ENCODE data around the gene ASIC2.

ASIC2 gene

DNA sequence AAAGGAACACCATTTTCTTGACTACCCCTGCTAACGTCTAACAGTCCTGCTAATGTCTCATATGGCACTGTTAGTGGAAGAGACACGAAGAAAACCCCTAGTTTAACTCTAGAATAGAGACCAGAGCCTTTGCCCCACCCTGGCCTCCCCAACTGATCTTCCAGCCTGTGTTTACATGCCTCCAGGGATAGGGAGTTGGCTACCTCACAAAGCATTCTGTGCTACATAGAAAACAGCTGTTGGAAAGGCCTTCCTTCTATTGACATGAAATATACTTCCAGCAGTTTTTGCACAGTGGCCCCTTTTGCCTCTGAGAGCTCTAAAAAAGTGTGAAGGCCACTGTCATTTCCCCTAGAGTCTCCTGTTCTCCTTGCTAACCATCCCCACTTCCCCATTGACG lies 73.1 kb downstream of the ASIC2 start:
- Histone ChIP-seq H3K9me3 (ENCODE audit: insufficient read depth, low read depth, low read length) (no peaks in the 10 kb centered on the region), H3K27ac (ENCODE audit: low read depth, low read length) (no peak overlapping the region), H3K36me3 (ENCODE audit: insufficient read depth, low read length) (no peaks in the 10 kb centered on the region), H3K4me3 (ENCODE audit: low read length) (no peak overlapping the region), H3K27me3 (ENCODE audit: insufficient read depth, low read length) (no peaks in the 10 kb centered on the region), H3K9ac (ENCODE audit: low read depth, low read length) (no peak overlapping the region), H3K4me1 (ENCODE audit: insufficient read depth, low read length) (no peaks in the 10 kb centered on the region)
- 91% methylated on average over 3 of the region's 3 CpGs for WGBS

DNA sequence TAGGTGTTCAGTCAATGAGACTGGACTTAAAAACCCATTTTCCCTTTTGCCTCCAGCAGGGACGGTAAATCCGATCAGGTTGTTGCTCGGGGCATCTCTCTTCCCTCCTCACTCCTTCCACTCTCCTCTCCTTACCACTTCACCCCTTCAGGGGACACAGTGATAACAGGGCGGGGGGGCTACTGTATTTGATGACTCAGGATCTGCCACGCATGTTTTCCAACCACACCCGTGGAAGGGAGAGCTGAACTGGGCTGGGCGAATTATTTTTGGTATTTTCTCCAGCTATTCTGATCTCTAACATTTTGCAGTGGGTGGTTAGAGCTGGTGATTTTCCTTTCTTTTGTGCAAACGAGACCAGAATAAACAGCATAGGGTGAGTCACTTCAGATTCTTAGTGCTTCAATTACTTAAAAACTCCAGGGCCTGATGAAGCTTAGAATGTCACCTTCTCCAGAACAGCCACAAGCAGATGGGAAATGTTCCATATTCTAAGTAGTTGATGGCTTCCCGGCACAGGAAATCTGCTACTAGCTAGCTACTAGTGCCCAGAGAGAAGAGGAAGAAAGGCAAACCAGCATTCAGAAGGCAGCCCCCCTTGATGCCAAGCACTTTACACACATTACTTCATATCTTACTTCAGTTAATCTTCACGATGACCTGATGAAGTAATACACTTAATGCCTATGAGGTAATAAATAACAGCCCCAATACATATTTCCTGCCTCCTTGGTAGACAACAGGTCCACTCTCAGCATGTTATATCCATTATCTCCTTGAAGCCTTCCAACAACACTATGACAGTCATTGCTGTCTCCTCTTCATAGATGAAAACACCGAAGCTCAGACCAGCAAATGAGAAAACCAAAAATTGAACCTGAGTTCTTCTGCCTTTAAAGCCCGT lies 74.1 kb downstream of the ASIC2 start:
- Histone ChIP-seq H3K36me3 (ENCODE audit: insufficient read depth, low read length) (no peaks in the 10 kb centered on the region), H3K27me3 (ENCODE audit: insufficient read depth, low read length) (no peaks in the 10 kb centered on the region), H3K9me3 (ENCODE audit: insufficient read depth, low read depth, low read length) (no peaks in the 10 kb centered on the region), H3K4me3 (ENCODE audit: low read length) (no peak overlapping the region), H3K9ac (ENCODE audit: low read depth, low read length) (no peak overlapping the region), H3K4me1 (ENCODE audit: insufficient read depth, low read length) (no peaks in the 10 kb centered on the region), H3K27ac (ENCODE audit: low read depth, low read length) (no peak overlapping the region)
- 82% methylated on average over 12 of the region's 12 CpGs for WGBS

DNA sequence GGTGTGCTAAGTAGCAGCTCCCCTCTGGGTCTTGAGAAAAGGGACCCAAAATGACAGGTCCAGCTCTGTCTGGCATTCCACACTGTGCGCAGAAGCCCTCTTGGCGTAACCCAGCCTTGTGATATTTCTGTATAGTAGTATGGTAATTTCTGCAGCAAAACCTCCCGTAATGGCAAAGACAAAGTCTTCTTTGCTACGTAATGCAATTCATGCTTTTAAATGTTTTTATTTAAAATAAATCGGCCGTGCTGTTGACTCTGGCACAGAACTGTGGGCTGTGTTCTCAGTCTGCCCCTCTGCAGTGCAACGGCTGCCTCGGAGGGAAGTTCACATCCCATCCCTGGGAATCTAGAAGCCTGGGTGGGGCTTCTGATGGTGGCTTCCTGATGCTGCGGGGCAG lies 75.2 kb downstream of the ASIC2 start:
- Histone ChIP-seq H3K27ac (ENCODE audit: low read depth, low read length) (no peak overlapping the region), H3K36me3 (ENCODE audit: insufficient read depth, low read length) (no peaks in the 10 kb centered on the region), H3K9me3 (ENCODE audit: insufficient read depth, low read depth, low read length) (no peaks in the 10 kb centered on the region), H3K4me1 (ENCODE audit: insufficient read depth, low read length) (no peaks in the 10 kb centered on the region), H3K4me3 (ENCODE audit: low read length) (no peak overlapping the region), H3K9ac (ENCODE audit: low read depth, low read length) (no peak overlapping the region), H3K27me3 (ENCODE audit: insufficient read depth, low read length) (no peaks in the 10 kb centered on the region)
- whole genome bisulfite sequencing, result 88% methylated on average over 9 of the region's 9 CpGs

DNA sequence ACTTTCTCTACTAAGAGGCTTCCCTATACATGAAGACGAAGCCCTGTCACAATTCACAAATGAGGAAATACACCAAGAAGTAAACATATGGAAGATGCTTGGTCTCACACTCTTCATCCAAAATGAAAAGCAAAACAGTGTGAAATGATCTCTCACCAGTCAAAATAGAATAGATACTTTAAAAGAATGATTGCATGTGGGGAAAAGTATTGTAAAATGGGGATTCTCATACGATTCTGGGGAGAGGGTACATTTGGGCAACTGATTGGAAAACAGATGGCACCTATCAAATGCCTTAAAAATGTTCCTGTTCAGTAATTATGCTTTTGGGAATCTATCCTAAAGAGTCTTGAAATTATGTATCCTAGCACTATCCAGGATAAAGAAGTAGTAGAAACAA lies 78.1 kb downstream of the ASIC2 start:
- no peak overlapping the region for H3K4me3 ChIP-seq (ENCODE audit: low read length)

GRCh38 chr17:33210285-33210684 lies 82.8 kb downstream of the ASIC2 start:
- Histone ChIP-seq H3K9ac (ENCODE audit: low read depth, low read length) (no peak overlapping the region), H3K27me3 (ENCODE audit: insufficient read depth, low read length) (no peaks in the 10 kb centered on the region), H3K4me3 (ENCODE audit: low read length) (no peak overlapping the region), H3K4me1 (ENCODE audit: insufficient read depth, low read length) (no peaks in the 10 kb centered on the region), H3K27ac (ENCODE audit: low read depth, low read length) (no peak overlapping the region), H3K9me3 (ENCODE audit: insufficient read depth, low read depth, low read length) (no peaks in the 10 kb centered on the region), H3K36me3 (ENCODE audit: insufficient read depth, low read length) (no peaks in the 10 kb centered on the region)
- 95% methylated on average over 2 of the region's 2 CpGs for WGBS

More for the DNA sequence above, 78.1 kb downstream of the ASIC2 start:
- 88% methylated on average over 2 of the region's 2 CpGs for WGBS
- Histone ChIP-seq H3K9ac (ENCODE audit: low read depth, low read length) (no peak overlapping the region), H3K27ac (ENCODE audit: low read depth, low read length) (no peak overlapping the region), H3K4me1 (ENCODE audit: insufficient read depth, low read length) (no peaks in the 10 kb centered on the region), H3K36me3 (ENCODE audit: insufficient read depth, low read length) (no peaks in the 10 kb centered on the region), H3K27me3 (ENCODE audit: insufficient read depth, low read length) (no peaks in the 10 kb centered on the region), H3K9me3 (ENCODE audit: insufficient read depth, low read depth, low read length) (no peaks in the 10 kb centered on the region)

DNA sequence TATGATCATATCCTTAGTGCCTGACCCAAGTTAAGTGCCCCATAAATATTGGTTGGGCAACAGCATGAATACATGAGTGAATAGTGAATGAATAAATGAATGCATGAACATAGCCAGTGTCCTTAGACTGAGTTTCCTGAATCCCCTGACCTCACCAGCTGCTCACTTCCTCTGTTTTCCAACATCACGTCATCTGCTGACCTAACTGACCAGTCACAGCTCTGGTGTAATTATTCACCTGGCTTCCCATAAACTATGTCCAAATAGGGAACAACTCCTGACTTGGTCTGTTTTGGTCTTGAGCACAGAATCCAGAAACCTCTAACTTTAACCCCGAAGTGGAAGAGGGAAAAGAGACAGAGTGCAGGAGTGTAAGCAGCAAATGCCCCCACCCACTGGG lies 83.4 kb downstream of the ASIC2 start:
- no peak overlapping the region for H3K27ac ChIP-seq (ENCODE audit: low read depth, low read length)
- no peak overlapping the region for H3K4me3 ChIP-seq (ENCODE audit: low read length)
- 91% methylated on average over 1 of the region's 2 CpGs for WGBS
- H3K27me3 ChIP-seq (ENCODE audit: insufficient read depth, low read length), result no peaks in the 10 kb centered on the region
- no peaks in the 10 kb centered on the region for H3K36me3 ChIP-seq (ENCODE audit: insufficient read depth, low read length)
- no peaks in the 10 kb centered on the region for H3K4me1 ChIP-seq (ENCODE audit: insufficient read depth, low read length)
- no peak overlapping the region for H3K9ac ChIP-seq (ENCODE audit: low read depth, low read length)
- H3K9me3 ChIP-seq (ENCODE audit: insufficient read depth, low read depth, low read length), result no peaks in the 10 kb centered on the region

DNA sequence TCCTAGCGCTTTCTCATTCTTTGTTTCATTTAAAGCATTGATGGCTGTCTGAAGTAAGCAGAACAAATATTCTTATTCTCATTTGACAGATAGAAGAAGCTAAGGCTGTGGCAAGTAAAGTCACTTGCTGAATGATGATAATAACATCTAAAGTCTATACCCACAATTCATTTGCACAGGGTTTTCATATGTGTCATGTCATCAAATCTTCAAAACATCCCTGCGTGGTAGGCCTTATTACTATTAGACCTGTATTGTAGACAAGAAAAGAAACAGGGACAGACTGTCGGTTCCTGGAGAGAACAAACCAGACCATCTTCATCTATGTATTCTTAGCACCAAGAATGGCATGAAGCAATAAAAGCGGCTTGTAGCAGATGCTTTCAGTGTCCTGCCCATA lies 85.9 kb downstream of the ASIC2 start:
- H3K36me3 ChIP-seq (ENCODE audit: insufficient read depth, low read length), result no peaks in the 10 kb centered on the region
- 91% methylated on average over 3 of the region's 4 CpGs for WGBS
- H3K27me3 ChIP-seq (ENCODE audit: insufficient read depth, low read length), result no peaks in the 10 kb centered on the region; the same call in 1 of the 2 replicates
- no peaks in the 10 kb centered on the region for H3K4me1 ChIP-seq (ENCODE audit: insufficient read depth, low read length)
- no peak overlapping the region for H3K4me3 ChIP-seq (ENCODE audit: low read length)
- no peak overlapping the region for H3K27ac ChIP-seq (ENCODE audit: low read depth, low read length)
- H3K9me3 ChIP-seq (ENCODE audit: insufficient read depth, low read depth, low read length), result no peaks in the 10 kb centered on the region
- no peak overlapping the region for H3K9ac ChIP-seq (ENCODE audit: low read depth, low read length)

DNA sequence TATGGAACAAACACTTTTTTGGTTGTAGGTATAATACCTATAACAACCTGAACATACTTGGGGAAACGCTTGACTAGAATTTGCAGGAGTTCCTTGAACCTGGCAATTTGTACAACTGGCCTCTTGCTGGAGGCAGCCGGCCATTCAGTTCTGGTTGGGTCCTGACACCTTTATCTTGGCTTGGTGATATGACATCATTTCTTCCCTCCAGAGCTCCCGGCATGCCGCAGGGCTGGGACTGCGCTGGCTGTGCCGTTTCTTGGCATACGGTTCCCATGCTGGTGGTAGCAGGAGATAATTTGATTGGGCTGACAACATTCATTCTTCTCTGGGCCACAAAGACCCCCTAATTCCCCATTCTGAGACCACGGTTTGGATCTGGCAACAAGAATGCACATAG lies 87.5 kb downstream of the ASIC2 start:
- no peaks in the 10 kb centered on the region for H3K4me1 ChIP-seq (ENCODE audit: insufficient read depth, low read length)
- H3K9ac ChIP-seq (ENCODE audit: low read depth, low read length), result no peak overlapping the region
- 94% methylated on average over 7 of the region's 8 CpGs for WGBS
- no peak overlapping the region for H3K27ac ChIP-seq (ENCODE audit: low read depth, low read length)
- H3K27me3 ChIP-seq (ENCODE audit: insufficient read depth, low read length), result no peaks in the 10 kb centered on the region; the same call in 1 of the 2 replicates
- no peaks in the 10 kb centered on the region for H3K9me3 ChIP-seq (ENCODE audit: insufficient read depth, low read depth, low read length)
- no peak overlapping the region for H3K4me3 ChIP-seq (ENCODE audit: low read length)
- no peaks in the 10 kb centered on the region for H3K36me3 ChIP-seq (ENCODE audit: insufficient read depth, low read length)

DNA sequence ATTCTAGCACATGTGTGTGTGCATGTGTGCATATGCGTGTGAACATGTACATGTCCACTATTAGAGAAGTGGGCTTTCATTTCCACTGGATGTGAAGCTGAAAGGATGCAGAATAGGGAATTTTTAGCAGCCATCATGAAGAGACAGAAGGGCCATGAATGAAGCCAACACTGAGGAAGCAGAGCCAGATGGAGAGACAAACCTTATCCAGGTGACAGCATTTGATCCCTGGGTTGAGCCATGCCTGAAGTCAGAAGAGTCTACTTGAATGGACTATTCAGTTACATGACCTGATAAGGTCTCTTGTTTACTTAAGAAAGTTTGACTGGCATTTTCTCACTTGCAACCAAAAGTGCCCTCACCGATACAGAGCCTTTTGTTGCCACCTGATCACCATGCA lies 88.4 kb downstream of the ASIC2 start:
- no peaks in the 10 kb centered on the region for H3K9me3 ChIP-seq (ENCODE audit: insufficient read depth, low read depth, low read length)
- 90% methylated on average over 2 of the region's 2 CpGs for WGBS
- no peak overlapping the region for H3K9ac ChIP-seq (ENCODE audit: low read depth, low read length)
- H3K36me3 ChIP-seq (ENCODE audit: insufficient read depth, low read length), result no peaks in the 10 kb centered on the region
- no peak overlapping the region for H3K4me3 ChIP-seq (ENCODE audit: low read length)
- no peak overlapping the region for H3K27ac ChIP-seq (ENCODE audit: low read depth, low read length)
- no peaks in the 10 kb centered on the region for H3K4me1 ChIP-seq (ENCODE audit: insufficient read depth, low read length)
- peaks cover 8% of the 10 kb centered on the region for H3K27me3 ChIP-seq (ENCODE audit: insufficient read depth, low read length)

GRCh38 chr17:33204156-33204555 lies 88.9 kb downstream of the ASIC2 start:
- Histone ChIP-seq H3K4me3 (ENCODE audit: low read length) (no peak overlapping the region), H3K9ac (ENCODE audit: low read depth, low read length) (no peak overlapping the region), H3K27me3 (ENCODE audit: insufficient read depth, low read length) (peaks cover 14% of the 10 kb centered on the region), H3K9me3 (ENCODE audit: insufficient read depth, low read depth, low read length) (no peaks in the 10 kb centered on the region), H3K27ac (ENCODE audit: low read depth, low read length) (no peak overlapping the region), H3K4me1 (ENCODE audit: insufficient read depth, low read length) (no peaks in the 10 kb centered on the region), H3K36me3 (ENCODE audit: insufficient read depth, low read length) (no peaks in the 10 kb centered on the region)
- 88% methylated on average over 3 of the region's 3 CpGs for WGBS

DNA sequence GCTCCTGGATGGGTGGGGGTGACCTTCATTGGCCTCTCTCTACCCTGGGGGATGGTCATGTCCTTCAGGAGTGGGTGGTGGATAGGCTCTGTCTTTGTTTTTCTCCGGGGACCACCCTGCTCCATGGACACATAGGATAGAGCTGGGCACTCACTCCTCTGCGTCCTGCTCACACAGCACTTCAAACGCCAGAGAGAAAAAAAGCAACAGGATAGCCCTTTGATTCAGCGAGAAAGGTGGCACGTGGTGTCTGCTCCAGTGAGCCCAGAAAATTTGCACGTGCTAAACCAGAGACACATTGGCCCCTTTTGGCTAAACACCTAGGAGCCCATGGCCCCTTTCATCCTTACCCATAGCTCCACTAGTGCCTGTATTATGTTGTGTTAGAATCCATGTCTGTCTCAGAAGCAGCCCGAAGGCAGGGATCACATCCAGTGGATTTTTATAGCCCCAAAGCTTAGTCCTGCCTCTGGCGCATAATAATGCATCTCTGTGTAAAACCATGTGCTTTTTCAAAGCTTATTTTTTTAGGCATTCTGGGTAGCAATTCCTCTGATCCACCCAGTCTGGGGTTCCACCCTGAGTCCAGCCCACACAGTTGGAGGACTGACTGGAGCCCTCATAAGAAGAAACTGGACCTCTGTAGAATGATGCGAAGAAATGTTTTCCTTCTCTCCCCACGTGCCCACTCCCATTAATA lies 90.1 kb downstream of the ASIC2 start:
- H3K9ac ChIP-seq (ENCODE audit: low read depth, low read length), result no peak overlapping the region
- H3K4me3 ChIP-seq (ENCODE audit: low read length), result no peak overlapping the region
- H3K27me3 ChIP-seq (ENCODE audit: insufficient read depth, low read length), result peaks cover 26% of the 10 kb centered on the region
- no peaks in the 10 kb centered on the region for H3K9me3 ChIP-seq (ENCODE audit: insufficient read depth, low read depth, low read length)
- 86% methylated on average over 10 of the region's 10 CpGs for WGBS
- H3K27ac ChIP-seq (ENCODE audit: low read depth, low read length), result no peak overlapping the region
- no peaks in the 10 kb centered on the region for H3K36me3 ChIP-seq (ENCODE audit: insufficient read depth, low read length)
- no peaks in the 10 kb centered on the region for H3K4me1 ChIP-seq (ENCODE audit: insufficient read depth, low read length)

Measured in HUES64 (cell line).